NCI-H774 (cell line): ENCODE results near the gene VAMP8.
"Not testable (repeated sequence)": the region's sequence is repeated elsewhere in the genome, so short reads cannot be mapped to it uniquely, and the experiment has no call there.

Experiments used
- DNase-seq: peaks from one replicate; lab custom pipeline; 2025; lab: John Stamatoyannopoulos, UW

The VAMP8 gene

GRCh38 chr2:85547089-85547858 lies 30.1 kb upstream of the VAMP8 start:
- DNase-seq, result no peak

- no peak for DNase-seq
These were observed 29.4 kb upstream of the VAMP8 start for GRCh38 chr2:85547859-85548607.

- DNase-seq, result no peak
These were observed 28.8 kb upstream of the VAMP8 start for GRCh38 chr2:85548608-85548900.

- DNase-seq, result no peak
These were observed 28.3 kb upstream of the VAMP8 start for GRCh38 chr2:85549095-85549494.

GRCh38 chr2:85549826-85550225 lies 27.6 kb upstream of the VAMP8 start:
- no peak for DNase-seq

GRCh38 chr2:85550486-85550885 lies 26.9 kb upstream of the VAMP8 start:
- no peak for DNase-seq

GRCh38 chr2:85551698-85552678 lies 25.4 kb upstream of the VAMP8 start:
- DNase-seq, result peak; percentile 68

GRCh38 chr2:85553184-85553583 lies 24.2 kb upstream of the VAMP8 start:
- DNase-seq, result no peak

- no peak for DNase-seq
These were observed 22.3 kb upstream of the VAMP8 start for GRCh38 chr2:85554980-85555612.

- no peak for DNase-seq
These were observed 20.3 kb upstream of the VAMP8 start for GRCh38 chr2:85557130-85557529.

GRCh38 chr2:85558160-85558559 lies 19.2 kb upstream of the VAMP8 start:
- no peak for DNase-seq

GRCh38 chr2:85560403-85560726 lies 17.0 kb upstream of the VAMP8 start:
- not testable (repeated sequence) for DNase-seq

GRCh38 chr2:85560812-85561279 lies 16.5 kb upstream of the VAMP8 start:
- DNase-seq, result no peak

GRCh38 chr2:85561280-85562212 lies 15.8 kb upstream of the VAMP8 start, which contains the start of gene GGCX:
Gene GGCX, minus strand, starts transcription at chr2:85561493. Its CDS starts 65 bp downstream, at chr2:85561428.
- peak; percentile 94 for DNase-seq

GRCh38 chr2:85564144-85564563 lies 13.2 kb upstream of the VAMP8 start:
- no peak for DNase-seq

GRCh38 chr2:85566265-85566664 lies 11.1 kb upstream of the VAMP8 start:
- DNase-seq, result no peak

GRCh38 chr2:85575739-85576138 lies 1.6 kb upstream of the VAMP8 start:
- DNase-seq, result no peak

- no peak for DNase-seq
These were observed 362 bp upstream of the VAMP8 start for GRCh38 chr2:85577063-85577385.

GRCh38 chr2:85578243-85579180 lies 1.1 kb downstream of the VAMP8 start:
- DNase-seq, result no peak
